ENCODE measurements around the gene TRAPPC12.
A peak's percentile ranks its signal among the peaks of the same experiment; 100 is the strongest.

Gene TRAPPC12

DNA sequence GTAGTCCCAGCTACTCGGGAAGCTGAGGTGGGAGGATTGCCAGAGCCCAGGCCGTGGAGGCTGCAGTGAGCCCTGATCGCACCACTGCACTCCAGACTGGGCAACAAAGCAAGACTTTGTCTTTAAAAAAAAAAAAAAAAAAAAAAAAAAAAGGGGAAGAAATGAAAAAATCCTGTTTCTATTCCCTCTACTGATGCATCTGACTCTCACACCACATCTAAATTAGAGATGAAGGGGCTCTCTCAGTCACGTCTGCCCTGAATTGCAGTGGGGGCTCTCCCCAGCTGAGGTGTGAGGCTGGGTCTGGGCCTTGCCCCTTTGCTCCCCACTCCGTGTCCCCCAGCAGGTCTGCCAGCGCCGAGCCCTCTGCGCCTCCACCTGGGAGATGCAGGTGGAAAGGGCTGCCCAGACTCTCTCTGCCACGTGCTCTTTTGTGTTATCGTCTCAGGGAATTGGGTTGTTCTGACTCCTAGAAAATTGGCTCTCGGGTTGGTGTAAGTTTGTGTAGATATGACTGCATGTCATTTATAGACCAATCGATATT is 30.2 kb downstream of the TRAPPC12 start:
- DNase-seq, result no peak

DNA sequence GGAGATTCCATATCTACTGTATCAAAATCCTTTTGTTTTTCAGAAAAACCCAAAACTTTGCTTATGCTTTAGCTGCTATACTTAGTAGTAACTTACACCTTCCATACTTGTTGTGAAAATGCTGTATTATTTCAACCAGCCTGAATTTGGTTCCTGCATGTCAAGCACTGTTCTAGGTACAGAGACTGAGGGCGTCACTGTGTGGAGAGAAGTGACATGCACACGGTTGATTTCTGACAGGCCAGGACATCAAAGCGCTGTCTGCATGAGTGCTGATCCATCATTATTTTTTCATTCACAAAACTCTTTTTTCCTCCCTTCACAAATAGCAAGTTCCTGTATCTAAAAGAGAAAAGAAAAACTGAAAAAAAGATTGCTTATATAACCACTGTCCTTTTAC is 31.6 kb downstream of the TRAPPC12 start:
- DNase-seq, result no peak

GRCh38 chr2:3413697-3414096 is 34.2 kb downstream of the TRAPPC12 start:
- DNase-seq, result no peak

GRCh38 chr2:3414133-3414860 is 34.8 kb downstream of the TRAPPC12 start:
- DNase-seq, result no peak

- DNase-seq, result no peak
Measured at GRCh38 chr2:3418766-3419404, 39.4 kb downstream of the TRAPPC12 start.

GRCh38 chr2:3420076-3420768 is 40.7 kb downstream of the TRAPPC12 start:
- DNase-seq, result no peak

GRCh38 chr2:3420769-3421397 is 41.4 kb downstream of the TRAPPC12 start:
- DNase-seq, result no peak

- DNase-seq, result no peak
Measured at GRCh38 chr2:3421580-3421979, 42.1 kb downstream of the TRAPPC12 start.

DNA sequence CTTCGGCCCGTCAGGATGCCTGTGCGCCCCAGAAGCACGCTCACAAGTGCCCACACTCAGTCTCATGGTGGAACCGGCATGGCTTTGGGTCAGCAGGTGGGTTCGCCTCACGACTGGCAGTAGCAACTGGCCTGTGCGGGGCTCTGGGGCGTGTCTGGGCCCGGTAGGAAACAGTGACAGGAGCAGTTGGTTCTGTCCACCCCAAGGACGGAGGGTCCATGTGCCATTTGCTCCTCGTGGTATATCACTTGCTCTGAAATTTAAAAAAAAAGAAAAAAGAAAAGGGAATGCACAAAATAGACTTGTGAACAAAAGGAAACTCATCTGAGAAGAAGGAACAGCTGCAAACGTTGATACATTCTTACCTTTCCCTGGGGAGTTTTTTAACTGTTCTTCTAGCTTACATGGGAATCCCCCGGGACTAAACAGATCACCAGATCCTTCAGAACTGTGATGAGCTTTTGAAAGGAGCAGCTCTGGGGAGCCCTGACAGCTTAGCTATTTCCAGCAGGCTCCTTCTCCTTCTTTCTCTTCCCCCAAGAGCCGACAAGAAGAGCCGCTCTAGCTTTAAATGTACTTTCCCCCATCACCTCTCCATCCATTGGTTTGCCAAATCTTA is 42.8 kb downstream of the TRAPPC12 start:
- DNase-seq, result no peak

GRCh38 chr2:3423492-3424170 is 44.1 kb downstream of the TRAPPC12 start:
- peak; percentile 88 to 91 for DNase-seq

GRCh38 chr2:3424171-3424795 is 44.8 kb downstream of the TRAPPC12 start:
- DNase-seq, result no peak

DNA sequence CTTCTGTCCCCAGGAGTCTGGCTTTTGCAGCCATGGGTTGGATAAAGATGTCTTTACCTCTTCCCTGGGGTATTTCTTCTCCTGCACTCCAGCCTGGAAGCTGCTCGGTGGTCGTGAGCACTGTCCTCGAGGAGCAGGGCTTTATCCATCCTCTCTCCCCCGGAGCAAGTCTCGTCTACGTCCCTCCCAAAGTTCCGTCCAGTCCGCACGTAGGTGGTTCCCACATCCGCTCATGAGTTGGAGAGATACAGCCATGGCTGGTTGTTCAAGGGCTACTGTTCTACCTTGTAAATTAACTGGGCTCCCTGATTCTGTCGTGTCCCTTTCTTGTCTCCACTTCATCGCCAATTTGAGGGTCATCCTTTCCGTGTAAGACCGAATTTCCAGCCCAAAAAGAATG is 47.1 kb downstream of the TRAPPC12 start:
- no peak for DNase-seq

DNA sequence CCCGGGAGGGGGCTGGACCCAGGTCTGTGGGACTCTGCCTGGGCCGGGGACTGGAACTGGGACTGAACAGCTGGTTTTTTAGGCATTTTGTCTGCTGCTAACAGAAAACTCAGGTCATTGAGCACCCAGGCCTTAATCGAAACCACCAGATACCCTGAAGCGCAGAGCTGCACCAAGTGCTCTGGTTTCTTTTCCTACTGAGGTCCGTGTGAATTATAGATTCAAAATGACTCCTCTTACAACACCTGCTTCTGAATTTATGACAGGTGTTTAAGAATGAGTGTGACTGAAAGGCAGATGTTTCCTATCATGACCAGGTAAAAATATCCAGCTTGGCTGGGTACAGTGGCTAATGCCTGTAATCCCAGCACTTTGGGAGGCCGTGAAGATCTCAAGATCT is 47.8 kb downstream of the TRAPPC12 start:
- DNase-seq, result no peak

GRCh38 chr2:3428577-3428976 is 49.1 kb downstream of the TRAPPC12 start:
- DNase-seq, result no peak

DNA sequence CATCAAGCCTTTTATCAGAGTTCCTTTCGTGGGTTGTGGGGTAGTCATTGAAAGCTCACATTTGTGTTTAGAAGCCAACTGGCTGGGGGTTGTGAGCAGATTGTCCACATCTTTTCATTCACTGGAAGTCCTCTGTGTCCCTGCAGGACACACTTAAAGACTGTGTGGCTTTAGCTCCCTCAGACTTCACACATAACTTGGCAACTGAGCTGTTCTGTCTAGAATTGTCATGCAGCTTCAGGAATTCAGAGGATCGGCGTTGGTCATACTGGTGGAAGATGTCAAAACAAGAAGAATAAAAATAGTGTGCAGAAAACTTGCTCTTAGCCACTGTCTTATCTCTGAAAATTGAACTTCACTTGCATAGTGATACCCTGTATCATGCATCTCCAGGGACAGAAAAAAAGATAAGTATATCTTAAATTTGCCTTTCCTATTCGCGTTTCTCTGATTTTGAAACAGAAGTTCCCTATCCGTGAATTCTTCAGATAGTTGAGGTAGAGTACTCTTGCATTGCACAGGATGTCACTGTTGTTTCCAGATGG is 49.6 kb downstream of the TRAPPC12 start:
- no peak for DNase-seq

GRCh38 chr2:3430172-3430571 is 50.7 kb downstream of the TRAPPC12 start:
- DNase-seq, result no peak

GRCh38 chr2:3430740-3431490 is 51.4 kb downstream of the TRAPPC12 start:
- no peak for DNase-seq

- DNase-seq, result no peak
Measured at GRCh38 chr2:3432067-3432466, 52.6 kb downstream of the TRAPPC12 start.

- no peak for DNase-seq
Measured at GRCh38 chr2:3432693-3433338, 53.3 kb downstream of the TRAPPC12 start.

DNA sequence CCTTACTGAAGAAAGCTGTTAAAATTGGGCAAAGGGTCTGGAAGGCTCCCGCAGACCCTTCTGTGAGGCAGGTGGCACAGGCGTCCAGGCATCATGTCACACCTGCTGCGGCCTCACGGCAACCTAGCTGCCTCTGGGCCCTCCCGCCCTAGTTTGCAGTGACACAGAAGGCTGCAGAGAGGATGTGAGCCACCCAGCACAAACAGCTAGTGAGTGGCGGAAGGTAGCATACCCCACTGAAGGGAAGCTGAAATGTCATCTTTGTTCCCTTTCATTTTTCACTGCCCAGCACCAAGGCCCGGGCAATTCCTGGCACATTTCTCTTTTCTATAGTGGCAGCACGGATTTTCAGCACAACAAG is 53.8 kb downstream of the TRAPPC12 start:
- DNase-seq, result no peak
